ENCODE measurements around the gene PSD4. TPM values are rescaled to one million over a fixed set of nuclear protein-coding genes. Genes with fewer than 3 reads are reported as not detected.

The PSD4 gene
- total RNA-seq, 4 donors from 2014 or later = 25.1 to 62.5 (median 50.2) TPM

DNA sequence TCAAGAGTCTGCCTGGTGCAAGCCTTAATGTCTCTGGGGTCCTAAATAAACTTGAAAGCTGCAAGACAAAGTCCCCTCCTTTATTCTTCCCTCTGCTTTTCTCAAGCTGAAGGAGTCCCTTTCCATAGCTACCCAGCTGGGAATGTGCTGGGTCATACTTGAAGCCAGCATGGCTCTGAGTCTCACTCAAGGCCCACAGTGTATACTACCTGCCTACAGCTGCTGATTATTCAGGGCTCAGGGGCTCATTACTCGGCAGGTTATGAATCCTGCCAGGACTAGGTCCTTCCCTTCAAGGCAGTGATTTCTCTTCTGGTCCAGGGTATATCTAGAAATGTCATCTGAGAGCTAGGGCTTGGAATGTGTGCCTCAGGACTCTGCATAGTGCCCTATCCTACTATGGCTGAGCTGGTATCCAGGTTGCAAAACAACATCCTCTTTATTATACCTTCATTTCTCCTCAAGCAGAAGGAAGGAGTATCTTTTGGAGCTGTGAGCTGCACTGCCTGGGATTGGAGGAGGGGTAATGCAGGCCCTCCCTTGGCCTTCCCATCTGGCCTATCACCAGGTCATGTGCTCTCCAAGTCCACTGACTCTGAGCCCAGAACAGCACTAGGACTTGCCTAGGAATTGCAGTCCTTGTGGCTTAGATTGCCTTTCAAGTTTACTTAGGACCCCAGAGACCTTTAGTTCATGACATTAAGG, 24.1 kb upstream of the PSD4 start:
- H3K36me3 ChIP-seq = no peaks in the 10 kb centered on the region
- no peak overlapping the region for H3K4me3 ChIP-seq
- no peak for DNase-seq
- intact Hi-C loops (cut with DNase I) = loop anchor here (10.0 kb wide), 1 partner anchor 45 kb away; no protein-coding TSS in a partner anchor
- H3K4me1 ChIP-seq = no peaks in the 10 kb centered on the region
- H3K27ac ChIP-seq = no peak overlapping the region
- peaks cover 0 to 1% (median 0%) of the 10 kb centered on the region in 4 donors for H3K27me3 ChIP-seq
- TF ChIP-seq, protein P1, sequence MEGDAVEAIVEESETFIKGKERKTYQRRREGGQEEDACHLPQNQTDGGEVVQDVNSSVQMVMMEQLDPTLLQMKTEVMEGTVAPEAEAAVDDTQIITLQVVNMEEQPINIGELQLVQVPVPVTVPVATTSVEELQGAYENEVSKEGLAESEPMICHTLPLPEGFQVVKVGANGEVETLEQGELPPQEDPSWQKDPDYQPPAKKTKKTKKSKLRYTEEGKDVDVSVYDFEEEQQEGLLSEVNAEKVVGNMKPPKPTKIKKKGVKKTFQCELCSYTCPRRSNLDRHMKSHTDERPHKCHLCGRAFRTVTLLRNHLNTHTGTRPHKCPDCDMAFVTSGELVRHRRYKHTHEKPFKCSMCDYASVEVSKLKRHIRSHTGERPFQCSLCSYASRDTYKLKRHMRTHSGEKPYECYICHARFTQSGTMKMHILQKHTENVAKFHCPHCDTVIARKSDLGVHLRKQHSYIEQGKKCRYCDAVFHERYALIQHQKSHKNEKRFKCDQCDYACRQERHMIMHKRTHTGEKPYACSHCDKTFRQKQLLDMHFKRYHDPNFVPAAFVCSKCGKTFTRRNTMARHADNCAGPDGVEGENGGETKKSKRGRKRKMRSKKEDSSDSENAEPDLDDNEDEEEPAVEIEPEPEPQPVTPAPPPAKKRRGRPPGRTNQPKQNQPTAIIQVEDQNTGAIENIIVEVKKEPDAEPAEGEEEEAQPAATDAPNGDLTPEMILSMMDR (IDR thresholded peaks at IDR 0.05) = no peak
- no peak for TF ChIP-seq POLR2A (IDR thresholded peaks at IDR 0.05)
- 71 to 85% methylated on average over 1 of the region's 1 CpG for WGBS, 2 donors
- H3K9me3 ChIP-seq = no peaks in the 10 kb centered on the region

DNA sequence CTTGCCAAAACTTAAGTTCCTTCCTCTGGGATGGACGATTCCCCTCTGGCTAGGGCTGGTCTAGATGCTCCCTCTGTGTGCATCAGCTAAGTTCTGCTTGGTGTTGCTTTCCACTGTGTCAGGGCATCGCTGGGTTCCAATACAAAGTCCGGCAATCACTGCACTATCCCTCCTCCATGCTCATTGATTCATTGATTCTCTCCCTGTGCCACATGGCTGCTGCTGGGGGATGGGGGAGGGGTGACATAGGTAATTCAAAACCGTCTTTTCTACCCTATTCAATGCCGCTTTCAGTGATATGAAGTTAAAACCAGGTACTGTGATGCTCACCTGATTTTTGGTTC, 23.5 kb upstream of the PSD4 start:
- 92 to 96% methylated on average over 5 of the region's 5 CpGs for WGBS, 2 donors
- intact Hi-C loops (cut with DNase I) = no loop called here
- no peaks in the 10 kb centered on the region for H3K4me1 ChIP-seq
- no peaks in the 10 kb centered on the region for H3K36me3 ChIP-seq
- no peaks in the 10 kb centered on the region for H3K9me3 ChIP-seq
- no peak overlapping the region for H3K4me3 ChIP-seq
- H3K27ac ChIP-seq = no peak overlapping the region
- H3K27me3 ChIP-seq = peaks cover 0 to 6% (median 0%) of the 10 kb centered on the region in 4 donors
- DNase-seq = no peak
- TF ChIP-seq, protein P1 (IDR thresholded peaks at IDR 0.05) = no peak
- TF ChIP-seq POLR2A (IDR thresholded peaks at IDR 0.05) = no peak

DNA sequence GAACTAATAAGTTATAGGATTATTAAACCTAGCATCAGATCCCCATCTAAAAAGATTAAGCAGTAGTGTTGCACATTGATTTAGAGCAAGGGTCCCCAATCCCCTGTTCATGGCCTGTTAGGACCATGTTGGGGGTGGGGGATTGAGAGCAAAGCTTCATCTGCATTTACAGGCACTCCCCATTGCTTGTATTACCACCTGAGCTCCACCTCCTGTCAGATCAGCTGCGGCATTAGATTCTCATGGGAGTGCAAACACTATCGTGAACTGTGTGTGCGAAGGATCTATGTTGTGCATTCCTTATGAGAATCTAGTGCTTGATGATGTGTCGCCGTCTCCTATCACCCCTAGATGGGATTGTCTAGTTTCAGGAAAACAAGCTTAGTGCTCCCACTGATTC, 18.4 kb upstream of the PSD4 start:
- Histone ChIP-seq H3K36me3 (no peaks in the 10 kb centered on the region), H3K9me3 (no peaks in the 10 kb centered on the region), H3K27ac (no peak overlapping the region), H3K27me3 (peaks cover 0 to 36% (median 0%) of the 10 kb centered on the region in 4 donors), H3K4me1 (peaks cover 6 to 29% (median 16%) of the 10 kb centered on the region in 3 donors), H3K4me3 (no peak overlapping the region)
- TF ChIP-seq POLR2A (IDR thresholded peaks at IDR 0.05) = no peak
- no peak for DNase-seq
- 69 to 94% methylated on average over 5 of the region's 5 CpGs for WGBS, 2 donors
- intact Hi-C loops (cut with DNase I) = no loop called here

DNA sequence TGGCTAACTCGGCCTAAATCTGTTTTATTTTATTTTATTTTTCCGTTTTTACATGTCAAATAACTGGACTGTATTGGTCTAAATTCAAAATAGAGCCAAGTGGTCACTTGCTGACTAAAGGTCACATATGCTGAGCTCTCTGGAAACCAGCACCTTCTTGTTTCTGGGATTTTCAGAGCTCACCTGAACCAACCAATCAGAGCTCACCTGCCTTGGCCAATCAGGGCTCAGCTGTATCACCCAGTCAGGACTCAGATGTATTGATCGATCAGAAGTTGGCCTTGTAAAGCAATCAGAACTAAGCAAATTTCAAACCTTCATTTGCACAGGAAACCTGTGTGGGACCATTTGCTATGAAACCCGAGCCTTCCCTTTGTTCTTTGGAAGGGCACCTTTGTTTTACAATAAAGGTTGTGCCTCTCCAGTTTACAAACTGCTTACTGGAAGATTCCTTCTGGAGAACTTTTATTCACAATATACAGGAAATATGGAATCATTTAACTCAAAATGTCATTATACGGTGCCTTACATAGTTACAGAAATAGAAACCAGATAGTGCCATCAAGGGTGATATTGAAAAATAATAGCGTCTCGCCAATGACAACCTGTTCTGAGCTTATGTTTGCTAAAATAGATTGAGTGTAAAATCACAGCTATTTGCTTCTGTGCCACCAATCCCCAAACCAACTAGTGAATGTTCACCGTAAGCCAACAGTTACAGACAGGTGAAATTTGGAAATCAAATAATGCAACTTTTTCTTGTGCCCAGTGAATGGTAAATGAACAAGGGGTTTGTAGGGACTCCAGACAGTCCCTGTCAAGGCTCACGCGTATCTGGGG, 17.3 kb upstream of the PSD4 start:
- Histone ChIP-seq H3K27ac (peak overlapping the region; percentile 79 to 93 (median 92)), H3K27me3 (peaks cover 0 to 36% (median 0%) of the 10 kb centered on the region in 4 donors), H3K36me3 (no peaks in the 10 kb centered on the region), H3K9me3 (no peaks in the 10 kb centered on the region), H3K4me3 (peak overlapping the region; percentile 55 to 79 (median 71)), H3K4me1 (peaks cover 6 to 29% (median 16%) of the 10 kb centered on the region in 3 donors)
- no peak for DNase-seq
- TF ChIP-seq, protein P1 (IDR thresholded peaks at IDR 0.05) = no peak
- 46 to 57% methylated on average over 8 to 10 of the region's 10 CpGs for WGBS, 2 donors
- intact Hi-C loops (cut with DNase I) = no loop called here

DNA sequence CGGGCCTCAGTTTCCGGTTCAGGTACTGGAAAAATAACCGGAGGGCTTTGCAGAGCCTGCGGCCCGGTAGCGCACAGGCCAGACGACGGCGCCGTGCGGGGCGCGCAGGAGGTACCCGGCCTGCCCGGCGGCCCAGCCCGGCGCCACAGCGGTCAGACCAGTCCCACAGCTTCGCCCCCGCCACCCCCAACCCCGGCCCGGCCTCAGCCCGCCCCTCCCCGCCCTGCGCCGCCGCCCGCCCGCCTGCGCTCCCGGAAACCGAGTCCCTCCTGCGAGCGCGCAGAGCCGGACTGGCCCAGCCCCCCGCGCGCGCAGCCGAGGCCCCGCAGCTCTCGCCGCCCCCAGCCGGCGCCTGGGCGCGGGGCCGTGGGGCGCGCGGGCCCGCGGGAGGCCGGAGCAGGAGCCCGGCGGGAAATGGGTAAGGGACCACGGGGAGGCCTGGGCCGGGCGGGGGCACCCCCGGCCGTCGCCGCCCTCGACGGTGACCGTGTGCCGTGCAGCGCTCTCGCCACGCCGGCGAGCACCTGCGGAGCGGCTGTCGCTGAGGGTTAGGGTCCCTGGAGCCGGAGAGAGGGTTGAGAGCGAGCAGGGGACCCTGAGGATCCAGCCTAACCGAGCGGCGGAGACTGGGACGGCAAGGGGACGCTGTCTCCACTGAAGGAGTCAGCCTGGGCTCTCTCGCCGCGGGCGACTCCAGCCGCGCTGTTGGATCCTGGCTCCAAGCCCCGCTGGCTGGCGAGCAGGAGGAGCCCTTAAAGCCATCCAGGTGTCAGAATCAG, 16.5 kb upstream of the PSD4 start:
- Histone ChIP-seq H3K9me3 (no peaks in the 10 kb centered on the region), H3K4me3 (peak overlapping the region; percentile 55 to 79 (median 71)), H3K36me3 (no peaks in the 10 kb centered on the region), H3K27ac (peak overlapping the region; percentile 79 to 93 (median 92)), H3K4me1 (peaks cover 6 to 29% (median 16%) of the 10 kb centered on the region in 3 donors), H3K27me3 (peaks cover 0 to 36% (median 0%) of the 10 kb centered on the region in 4 donors)
- no peak for TF ChIP-seq POLR2A (IDR thresholded peaks at IDR 0.05)
- TF ChIP-seq, protein P1 (IDR thresholded peaks at IDR 0.05) = no peak
- 1% methylated on average over 11 of the region's 92 CpGs; no CpG with 5 or more reads in 1 of the 2 donors for WGBS, 2 donors
- intact Hi-C loops (cut with DNase I) = no loop called here
- no peak for DNase-seq

Data from esophagus squamous epithelium (tissue), 5 donors.